ENCODE results near the gene ACTN2.

ACTN2 gene

DNA sequence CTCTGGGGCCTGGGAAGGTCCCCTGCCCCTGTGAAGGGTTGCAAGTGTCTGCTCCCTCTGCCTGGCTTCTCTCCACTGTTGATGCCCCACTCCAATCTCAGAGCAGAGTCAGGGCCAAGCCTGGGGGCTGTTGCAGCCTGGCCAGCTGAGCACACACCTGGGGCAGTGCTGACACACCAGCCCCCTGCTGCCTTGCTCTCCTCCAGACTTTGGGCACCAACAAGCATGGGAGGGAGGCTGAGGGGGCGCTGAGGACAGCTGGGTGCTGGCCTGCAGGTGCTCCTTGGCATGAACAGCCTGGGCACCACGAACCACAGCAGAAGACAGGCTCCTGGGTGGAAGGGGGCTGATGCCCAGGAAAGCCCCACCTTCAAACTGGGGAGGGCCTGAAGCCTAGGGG lies 99.2 kb downstream of the ACTN2 start:
- DNase-seq, result no peak

DNA sequence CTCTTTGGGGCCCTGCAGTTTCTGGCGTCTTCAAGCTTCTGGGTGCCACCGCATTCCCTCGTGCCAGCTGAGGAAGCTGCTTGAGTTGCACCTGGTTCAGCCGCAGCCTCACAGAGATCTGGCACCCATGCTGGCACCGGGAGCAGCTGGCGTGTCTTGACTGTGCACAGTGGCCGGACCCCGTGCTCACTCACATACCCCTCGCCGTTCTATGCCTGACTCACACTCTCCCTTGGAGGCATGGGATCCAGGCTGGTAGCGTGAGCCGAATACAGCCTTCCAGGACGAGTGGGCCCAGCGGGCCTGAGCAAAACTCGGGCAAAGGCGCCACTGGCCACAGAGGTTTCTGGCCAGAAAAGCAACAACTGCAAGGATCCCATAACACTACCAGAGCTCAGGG lies 100.2 kb downstream of the ACTN2 start:
- DNase-seq, result no peak

DNA sequence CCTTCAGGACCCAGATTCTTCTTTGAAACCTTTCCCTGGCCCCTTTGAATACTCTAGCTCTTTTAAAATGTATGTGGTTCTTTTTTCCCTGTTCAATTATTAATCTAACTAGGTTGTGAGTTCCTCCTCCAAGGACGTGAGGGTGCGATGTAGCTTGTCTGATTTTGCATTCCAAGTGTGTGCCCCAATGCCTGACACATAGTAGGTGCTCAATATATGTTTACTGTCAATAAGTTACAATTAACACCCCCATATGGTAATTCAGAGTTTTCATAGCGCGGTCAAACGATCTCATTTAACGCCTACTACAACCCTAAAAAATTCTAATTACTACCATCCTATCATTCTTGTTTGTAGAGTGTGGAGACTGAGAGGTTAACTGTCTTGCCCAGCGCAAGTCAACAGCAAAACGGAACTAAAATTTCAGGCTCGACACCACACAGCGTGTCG lies 108.3 kb downstream of the ACTN2 start:
- DNase-seq, result no peak

DNA sequence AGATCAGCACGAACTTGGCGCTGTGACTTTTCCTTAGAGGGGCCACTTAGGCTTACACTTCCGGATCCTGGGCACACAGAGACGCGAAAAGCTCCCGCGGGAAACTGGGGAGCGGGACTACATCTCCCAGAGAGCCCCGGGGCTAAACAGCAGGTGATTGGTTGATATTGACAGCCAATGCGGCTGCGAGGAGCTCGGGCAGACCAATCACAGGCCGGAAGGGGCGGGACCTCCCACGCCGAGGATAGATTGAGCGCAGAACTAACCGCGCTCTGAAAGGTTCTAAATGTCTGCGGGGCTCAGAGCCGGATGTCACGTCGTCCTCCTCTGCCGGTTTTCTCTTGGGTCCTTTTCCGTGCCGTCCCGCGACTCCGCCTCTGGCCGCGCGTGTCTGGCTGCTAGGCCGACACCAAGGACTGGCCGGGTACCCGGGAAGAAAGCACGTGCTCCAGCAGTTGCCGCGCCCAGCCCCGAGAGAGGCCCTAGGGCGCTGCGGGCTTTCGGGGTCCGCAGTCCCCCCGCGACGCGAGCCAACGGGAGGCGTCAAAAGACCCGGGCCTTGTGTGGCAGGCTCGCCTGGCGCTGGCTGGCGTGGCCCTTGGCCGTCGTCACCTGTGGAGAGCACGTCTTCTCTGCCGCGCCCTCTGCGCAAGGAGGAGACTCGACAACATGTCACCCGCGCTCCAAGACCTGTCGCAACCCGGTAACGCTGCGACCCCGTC lies 108.9 kb downstream of the ACTN2 start, which contains the start of gene MTR:
TSS of gene MTR (plus strand) at position 258 of the 722 bp plus-strand sequence. CDS start at position 670, 412 bp downstream.
- peak; percentile 94 for DNase-seq

DNA sequence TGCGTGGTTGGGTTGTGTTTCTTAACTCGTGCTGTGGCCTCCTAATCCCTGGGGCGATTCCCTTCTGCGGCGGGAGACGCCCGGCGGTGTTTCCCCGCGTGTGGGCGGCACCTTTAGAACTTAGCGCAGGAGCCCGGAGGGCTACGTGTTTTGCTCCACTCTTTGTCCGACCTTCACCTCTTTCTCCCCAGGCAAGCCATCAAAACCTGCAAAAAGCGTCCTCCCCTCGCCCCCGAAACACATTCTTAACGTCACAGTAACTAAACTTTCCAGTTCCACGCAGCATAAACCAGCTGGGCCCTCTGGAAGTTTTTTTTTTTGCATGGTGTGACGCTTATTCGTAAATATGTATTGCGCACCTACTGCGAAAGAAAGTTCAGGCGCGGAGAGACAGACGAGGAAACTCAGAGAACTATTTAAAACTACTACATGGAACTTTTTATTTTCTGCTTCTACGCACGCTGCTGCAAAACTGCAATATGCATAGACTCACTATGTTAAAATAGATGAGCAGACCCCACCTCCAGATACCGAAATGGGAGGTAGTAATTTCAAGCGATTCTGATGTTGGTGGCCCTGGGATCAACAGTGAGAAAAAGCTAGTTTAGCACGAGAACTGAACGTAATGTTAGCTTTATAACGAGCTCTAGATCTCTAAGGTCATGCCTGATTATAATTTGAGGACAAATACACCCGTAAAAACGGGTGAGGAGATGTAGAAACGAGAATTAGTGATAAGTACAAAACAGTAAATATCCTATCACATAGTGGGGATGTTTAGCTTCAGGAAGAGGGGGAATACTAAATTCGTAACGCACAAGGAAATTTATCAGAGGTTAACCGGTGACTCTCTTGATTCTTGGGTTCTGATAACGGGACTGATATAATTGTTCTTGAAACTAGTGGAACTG lies 109.7 kb downstream of the ACTN2 start:
- DNase-seq, result peak; percentile 28

DNA sequence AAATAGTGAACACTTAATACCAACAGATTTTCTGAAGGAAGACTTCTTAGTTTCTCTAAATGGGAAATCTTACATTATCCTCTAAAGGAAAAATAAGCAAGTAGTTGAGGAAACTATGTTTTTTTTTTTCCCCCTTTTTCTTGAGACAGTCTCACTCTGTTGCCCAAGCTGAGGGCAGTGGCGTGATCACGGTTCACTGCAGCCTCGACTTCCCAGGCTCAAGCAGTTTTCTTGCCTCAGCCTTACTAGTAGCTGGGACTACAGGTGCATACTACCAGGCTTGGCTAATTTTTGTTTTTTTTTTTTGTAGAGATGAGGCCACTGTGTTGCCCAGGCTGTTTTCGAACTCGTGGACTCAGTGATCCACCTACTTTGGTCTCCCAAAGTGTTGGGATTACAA lies 112.7 kb downstream of the ACTN2 start:
- no peak for DNase-seq

DNA sequence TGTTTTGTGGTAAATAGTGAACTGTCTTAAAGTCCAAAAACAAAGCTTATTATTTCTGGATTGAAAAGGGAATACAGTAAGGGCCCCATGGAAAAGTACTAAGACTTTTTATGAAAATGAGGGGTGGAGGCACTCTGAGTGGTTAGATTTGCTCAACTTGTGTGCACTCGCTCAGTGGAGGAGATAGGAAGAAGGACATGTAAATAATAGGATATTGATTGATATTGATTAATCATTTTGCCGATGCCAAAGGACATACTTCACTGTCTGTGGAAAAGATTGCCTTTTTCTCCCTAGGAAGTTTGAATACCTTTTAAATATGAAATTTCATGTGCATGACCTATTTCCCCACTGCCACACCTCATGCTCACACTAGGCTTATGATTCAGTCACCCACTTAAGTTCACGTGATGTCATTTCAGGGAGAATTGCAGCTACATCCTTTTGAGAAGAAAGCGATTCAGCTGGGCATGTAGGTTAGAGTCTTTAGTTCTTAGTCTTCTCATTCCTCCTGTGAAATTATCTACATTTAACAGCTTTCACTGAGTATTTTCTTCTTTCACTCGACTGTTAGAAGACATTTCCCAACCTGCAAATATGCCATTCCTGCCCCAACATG lies 113.8 kb downstream of the ACTN2 start:
- no peak for DNase-seq

DNA sequence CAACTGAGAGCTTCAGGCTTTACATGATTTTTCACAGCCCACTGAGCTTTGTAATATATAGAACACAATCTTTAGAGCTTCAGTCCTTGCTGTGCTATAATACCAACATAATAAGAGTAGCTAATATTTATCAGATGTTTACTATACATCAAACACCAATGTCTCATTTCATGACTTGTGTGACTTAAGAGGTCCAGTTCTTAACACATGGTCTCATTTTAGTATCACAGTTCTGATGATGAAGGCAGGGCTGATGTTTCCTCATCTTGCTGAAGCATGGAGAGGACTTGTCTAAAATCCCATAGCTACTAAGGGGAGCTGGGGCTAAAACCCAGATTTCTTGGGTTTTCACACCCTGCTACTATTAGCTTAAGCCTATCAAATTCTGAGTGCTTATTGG lies 114.3 kb downstream of the ACTN2 start:
- DNase-seq, result no peak

DNA sequence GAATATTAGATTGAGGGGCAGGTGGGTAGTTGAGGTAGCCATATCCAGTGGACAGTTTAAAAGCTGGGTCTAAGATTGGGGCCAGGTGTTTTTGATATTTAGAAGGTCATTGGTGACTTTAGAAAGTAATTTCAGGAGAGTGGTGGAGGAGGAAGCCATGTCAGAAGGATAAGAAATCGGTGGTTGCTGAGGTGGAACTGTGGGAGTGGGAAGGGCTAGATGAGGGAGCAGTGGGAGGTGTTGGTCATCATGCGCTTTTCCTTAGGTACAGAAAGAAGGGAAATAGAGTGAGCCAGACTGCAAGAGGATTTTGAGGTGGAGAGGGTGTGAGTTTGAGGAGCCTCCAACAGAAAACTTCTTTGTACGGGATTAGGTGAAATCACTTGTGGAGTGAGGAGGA lies 116.0 kb downstream of the ACTN2 start:
- DNase-seq, result no peak

DNA sequence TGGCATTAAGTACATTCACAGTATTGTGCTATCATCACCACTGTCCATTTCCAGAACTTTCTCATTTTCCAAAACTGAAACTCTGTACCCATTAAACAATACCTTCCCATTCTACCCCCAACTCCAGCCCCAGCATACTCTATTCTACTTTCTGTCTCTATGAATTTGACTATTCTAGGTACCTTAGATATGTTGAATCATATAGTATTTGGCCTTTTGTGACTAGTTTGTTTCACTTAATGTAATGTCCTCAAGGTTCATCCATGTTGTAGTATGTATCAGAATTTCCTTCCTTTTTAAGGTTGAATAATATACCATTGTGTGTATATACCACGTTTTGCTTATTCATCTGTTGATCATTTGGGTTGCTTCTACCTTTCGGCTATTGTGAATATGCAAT lies 120.3 kb downstream of the ACTN2 start:
- no peak for DNase-seq

DNA sequence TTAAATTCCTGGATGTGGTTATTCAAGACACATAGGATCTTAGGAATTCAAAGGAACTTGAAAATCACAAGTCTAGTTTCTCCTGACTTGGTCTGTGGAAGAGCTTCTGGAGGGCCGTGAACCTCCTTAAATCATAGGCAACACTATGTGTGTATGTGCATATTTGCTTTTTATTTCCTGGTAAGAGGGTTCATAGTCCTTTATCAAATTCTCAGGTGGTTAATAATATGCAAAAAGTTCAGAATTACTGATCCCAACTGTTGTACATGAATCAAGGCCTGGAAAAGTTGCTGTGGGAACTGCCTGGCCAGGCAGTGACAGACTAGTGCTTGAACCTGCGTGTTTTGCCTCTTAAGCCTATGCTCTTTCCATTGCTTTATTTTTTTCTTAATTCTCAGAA lies 121.7 kb downstream of the ACTN2 start:
- DNase-seq, result no peak

DNA sequence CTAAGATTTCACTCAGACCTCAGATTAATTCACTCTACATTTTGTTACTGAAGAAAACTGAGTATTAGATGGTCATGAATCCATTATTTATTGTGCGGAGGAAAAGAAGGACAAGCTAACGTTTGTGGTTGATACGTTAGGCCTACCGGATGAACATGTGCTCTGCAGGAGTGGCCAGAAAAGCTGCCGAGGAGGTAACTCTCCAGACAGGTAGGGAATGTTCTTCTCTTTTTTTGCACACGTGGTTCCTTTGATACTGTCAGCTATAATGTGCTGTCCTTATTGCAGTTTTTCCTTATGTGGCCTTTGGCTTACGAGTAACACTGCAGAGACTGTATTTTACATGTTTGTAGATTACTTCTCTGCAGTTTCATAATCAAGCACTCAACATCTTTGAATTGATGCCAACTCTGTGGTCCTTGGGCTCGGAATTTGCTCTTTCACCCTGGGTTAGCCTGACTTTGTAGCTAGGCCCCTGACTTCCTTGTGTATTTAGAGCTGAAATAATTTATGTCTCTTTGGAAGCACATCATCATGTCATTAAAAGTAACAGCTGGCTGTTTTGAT lies 122.3 kb downstream of the ACTN2 start:
- no peak for DNase-seq

DNA sequence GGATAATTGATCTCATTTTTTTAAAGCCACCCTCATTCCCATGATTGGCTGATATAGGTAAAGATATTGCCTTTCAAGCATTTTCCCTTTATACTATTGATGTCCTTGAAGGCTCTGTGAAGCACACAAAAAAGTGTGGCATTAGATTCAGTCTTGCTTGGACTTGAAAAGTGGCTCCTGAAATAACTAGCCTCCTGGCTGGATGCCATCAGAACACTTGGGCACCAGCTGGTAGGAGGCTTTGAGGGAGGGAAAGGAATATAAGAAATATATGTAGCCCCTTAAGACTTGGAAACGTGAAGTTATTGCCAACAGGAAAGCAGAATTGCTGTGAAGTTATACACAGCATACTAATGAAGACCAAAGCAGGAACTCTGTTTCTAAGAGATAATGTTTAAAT lies 122.8 kb downstream of the ACTN2 start:
- DNase-seq, result no peak

DNA sequence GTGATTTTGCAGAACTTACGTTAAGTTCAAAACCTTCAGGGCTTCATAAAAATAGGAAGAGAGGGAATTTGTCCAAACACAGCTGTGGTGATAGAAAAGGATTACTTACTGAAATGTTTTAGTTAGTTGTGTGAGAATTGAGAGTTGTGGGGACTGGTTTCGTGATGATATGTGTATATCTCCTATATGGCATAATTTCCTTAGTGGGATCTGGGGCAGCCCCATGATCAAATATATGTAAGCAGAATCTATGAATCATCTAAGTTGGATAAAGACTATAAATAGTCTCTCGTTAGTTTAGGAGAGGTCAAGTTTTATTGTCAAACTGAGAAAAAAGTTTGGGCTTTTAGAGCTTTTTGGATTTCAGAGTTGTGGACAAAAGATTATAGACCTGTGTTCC lies 123.7 kb downstream of the ACTN2 start:
- DNase-seq, result no peak

DNA sequence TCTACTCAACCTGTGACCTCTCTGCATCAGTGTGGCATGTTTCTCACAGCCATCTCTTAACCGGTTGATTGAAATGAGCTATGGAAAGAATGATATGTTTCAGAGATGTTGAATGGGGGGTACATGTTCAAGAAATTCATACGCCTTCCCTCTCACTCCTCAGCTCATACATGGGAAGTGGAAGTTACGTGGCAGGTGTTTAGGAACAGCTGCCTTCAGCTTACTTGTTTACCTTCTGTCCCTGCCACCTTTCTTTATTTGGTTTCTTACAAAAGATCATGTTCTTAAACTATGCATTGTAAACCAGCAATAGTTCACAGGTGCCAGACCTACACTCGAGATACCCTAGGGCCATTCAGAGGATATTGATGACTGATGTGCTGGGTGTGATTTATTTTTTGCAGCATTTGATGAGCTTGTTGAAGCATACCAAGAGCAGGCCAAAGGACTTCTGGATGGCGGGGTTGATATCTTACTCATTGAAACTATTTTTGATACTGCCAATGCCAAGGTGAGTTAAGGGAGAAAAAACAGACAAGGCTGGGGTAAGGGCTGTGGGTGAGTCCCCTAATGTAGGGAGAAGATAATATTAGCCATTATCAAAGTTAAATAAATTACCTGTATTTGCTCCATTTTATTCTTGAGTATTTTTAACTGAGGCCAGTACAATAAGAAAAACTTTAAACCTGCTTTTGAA lies 126.2 kb downstream of the ACTN2 start:
- DNase-seq, result no peak
